GM19193 (cell line): ENCODE measurements around the gene PRDM16.

ENCODE experiments used
- POLR2A ChIP-seq: IDR thresholded peaks from 4 replicates; pipeline ENCODE4 v1.6.1; 2011; ENCODE audit not compliant: insufficient read depth, insufficient read length; ENCODE audit errors: extremely low read depth

Gene PRDM16

DNA sequence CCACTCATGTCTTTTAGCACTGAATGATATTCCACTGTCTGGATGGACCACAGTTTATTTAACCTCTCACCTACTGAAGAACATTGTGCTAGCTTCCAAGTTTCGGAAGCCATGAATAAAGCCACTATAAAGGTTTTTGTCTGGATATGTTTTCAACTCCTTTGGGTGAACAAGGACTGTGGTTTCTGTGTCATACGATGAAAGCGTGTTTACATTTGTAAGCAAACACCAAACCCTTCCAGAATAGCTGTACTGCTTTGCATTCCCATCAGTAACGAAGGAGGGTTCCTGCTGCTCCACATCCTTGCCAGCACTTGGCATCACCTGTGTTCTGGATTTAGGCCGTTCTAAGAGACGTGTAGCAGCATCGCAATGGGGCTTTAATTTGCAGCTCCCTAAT is 374.8 kb downstream of the PRDM16 start:
- no peak for TF ChIP-seq POLR2A

DNA sequence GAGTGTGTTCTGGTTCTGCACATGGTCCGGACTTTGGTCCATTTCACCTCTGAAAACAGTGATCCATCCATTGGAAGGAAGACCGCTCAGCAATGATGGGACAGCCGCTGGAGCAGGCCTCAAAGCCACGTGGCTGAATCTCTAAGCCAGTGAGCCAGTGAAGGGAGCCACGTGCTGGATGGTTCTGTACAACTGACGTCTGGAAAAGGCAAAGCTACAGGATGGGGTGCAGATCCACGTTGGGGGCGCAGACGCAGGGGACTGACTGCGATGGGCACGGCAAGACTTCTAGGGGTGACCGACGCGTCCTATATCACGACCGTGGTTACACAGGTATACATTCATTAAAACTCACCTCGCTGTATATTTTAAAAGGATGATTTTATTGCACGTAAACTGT is 375.3 kb downstream of the PRDM16 start:
- no peak for TF ChIP-seq POLR2A

GRCh38 chr1:3444736-3445135 is 375.7 kb downstream of the PRDM16 start:
- TF ChIP-seq POLR2A, result no peak

DNA sequence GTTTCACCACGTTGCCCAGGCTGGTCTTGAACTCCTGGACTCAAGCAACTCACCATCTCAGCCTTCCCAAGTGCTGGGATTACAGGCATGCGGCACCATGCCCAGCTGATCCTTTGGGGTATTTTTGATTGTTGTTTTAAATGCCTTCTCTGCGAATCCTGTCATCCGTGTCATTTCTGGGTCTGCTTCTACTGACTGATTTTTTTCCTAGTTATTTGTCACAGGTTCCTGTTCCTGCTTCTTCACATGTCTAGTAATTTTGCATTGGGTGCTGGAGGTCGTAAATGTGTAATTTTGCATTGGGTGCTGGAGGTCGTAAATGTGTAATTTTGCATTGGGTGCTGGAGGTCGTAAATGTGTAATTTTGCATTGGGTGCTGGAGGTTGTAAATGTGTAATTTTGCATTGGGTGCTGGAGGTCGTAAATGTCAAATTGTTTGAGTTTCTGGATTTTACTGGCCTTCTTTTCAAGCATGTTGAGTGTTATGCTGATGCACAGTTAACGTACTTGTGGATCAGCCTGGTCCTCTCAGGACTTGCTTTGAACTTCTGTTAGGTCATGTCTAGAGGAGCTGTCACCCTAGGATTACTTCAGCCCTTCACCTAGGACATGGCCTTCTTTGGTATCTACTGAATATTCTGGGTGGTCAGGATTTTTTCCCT is 381.3 kb downstream of the PRDM16 start:
- no peak for TF ChIP-seq POLR2A

GRCh38 chr1:3450983-3451382 is 382.0 kb downstream of the PRDM16 start:
- no peak for TF ChIP-seq POLR2A

GRCh38 chr1:3451994-3452865 is 383.2 kb downstream of the PRDM16 start:
- no peak for TF ChIP-seq POLR2A

GRCh38 chr1:3452866-3453175 is 383.8 kb downstream of the PRDM16 start:
- TF ChIP-seq POLR2A, result no peak

DNA sequence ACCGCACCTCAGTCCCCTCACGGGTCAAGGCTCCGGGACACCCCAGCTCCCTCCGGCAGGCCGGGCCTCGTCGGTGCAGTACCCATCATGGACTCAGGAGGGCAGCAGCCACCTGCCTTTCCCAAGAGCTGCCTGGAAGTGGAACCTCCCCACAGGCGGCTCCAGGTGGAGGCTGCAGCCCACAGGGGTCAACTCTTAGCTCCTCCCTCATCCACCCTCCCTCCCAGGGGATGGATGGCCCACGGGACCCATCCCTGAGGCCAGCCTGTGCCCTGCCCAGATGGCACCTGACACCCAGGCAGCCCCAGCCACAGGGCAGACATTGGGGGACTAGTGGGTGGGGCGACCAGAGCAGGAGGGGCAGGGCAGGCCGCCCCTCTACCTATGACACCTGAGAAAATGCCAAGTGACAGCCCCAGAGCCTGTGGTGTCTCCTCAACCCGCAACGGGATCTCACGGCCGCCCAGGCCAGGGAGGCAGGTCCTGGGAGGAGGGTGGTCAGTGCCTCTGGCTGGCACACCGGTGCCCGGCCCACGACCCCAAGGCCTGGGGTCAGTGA is 384.3 kb downstream of the PRDM16 start:
- no peak for TF ChIP-seq POLR2A

- TF ChIP-seq POLR2A, result no peak
Observed at GRCh38 chr1:3453891-3454810, 385.1 kb downstream of the PRDM16 start, which contains the start of gene ARHGEF16. TSS of gene ARHGEF16 (plus strand) at chr1:3454665. CDS start at chr1:3463085, 8,420 bp downstream.

DNA sequence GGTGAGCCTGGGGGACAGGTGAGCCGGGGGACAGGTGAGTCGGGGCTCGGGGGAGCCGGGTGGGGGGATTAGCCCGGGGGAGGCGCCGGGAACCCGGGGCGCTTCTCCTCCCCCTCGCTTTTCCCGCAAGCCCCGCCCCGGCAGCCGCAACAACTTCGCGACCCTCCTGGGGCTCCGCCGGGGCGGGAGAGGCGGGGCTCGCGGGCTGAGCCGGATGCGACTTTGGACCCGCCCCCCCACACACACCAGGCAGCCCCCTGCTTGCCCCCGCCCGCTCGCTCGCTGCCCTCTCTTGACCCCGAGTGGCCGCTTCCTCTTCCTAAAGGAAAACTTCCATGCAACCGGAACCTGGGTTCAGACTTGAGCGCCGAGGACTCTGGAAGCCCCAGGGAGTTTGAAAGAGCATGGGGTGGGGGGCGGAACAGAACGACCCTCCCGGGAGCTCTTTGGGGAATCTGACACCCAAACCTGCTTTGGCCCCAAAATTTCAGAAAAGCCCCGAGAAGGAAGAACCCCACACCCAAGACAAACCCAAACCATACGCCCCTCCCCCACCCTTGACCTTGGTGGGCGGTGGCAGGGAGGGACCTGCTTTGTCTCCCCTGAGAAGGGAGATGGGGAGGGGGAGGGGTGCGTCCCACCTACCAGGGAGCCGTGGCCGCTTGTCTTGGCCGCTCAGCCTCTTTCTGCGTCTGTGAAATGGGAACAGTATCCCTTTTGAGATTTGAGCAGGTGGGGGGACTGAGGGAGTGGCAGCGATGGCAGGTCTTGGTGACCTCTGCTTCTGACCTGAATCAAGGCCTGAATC is 386.0 kb downstream of the PRDM16 start:
- no peak for TF ChIP-seq POLR2A

DNA sequence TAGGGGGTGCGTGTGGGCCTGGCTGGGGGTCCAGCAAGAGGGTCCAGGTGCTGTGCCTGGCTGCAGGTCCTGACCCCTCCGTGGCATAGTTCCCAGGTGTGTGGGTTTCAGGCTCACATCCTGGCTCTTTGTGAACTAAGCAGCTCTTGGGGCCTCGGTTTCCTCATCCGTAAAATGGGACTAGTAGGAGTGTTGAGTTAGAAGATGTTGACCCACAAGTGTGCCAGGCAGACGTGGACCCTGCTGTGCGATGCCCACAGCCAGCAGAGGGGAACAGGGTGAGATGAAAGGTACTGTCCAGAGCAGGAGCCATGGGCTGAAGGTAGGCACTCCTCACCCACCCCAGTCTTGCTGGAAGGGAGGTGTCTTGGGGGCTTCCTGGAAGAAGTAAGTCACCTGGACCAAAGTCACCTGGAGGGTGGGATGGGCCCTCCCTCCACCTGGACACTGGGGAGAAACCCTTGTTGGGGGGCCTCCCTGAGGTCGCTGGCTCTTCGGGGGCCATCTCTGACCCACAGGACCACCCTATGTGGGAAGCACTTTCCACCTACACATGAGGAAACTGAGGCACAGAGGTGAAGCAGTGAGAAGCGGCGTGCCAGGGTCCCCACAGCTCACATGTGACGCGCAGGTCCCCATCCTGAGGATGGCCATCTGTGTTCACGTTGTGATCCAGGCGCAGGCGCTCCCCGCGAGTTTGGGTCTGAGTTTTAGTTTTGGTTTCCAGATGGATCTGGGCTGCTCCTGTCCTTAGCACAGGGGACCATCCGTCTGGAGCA is 386.9 kb downstream of the PRDM16 start:
- no peak for TF ChIP-seq POLR2A

DNA sequence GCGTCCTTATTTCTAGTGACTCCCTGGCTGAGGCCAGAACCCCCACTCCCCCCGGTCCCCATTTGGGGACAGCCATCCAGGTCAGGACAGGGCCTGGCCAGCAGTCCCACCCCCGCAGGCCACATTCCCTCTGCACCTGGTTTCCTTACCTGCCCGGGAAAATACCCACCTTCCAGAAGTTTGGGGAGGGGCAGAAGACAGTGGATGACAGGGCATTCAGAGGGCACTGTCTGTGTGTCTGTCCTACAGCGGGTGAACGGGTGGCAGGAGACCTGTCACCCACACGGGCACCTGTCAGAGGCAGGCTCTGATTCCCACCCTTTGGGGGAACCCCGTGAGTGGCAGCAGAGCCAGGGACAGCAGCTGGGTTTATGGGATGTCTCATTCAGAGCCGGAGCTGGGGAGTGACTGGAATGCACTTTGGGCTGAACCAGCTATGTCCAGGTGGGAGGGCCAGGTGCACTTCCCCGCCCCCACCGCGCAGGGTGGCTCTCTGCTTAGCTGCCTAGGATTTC is 387.5 kb downstream of the PRDM16 start:
- TF ChIP-seq POLR2A, result no peak
